Measurements from ENCODE around the gene REP15. TPM values are rescaled to one million over a fixed set of nuclear protein-coding genes. Genes with fewer than 3 reads are reported as not detected.
"Not testable (repeated sequence)": the region's sequence is repeated elsewhere in the genome, so short reads cannot be mapped to it uniquely, and the experiment has no call there.

REP15 gene
- total RNA-seq (not detected), total RNA-seq (0 to 0.12 reads per million in 2 donors)

GRCh38 chr12:27696293-27696652 is at the start of gene REP15:
TSS of gene REP15 (plus strand) at chr12:27696447. CDS start at chr12:27696563, 116 bp downstream.
- Mint-ChIP-seq H3K27ac (no peak within 1 kb of the TSS), H3K36me3 (ENCODE audit: low read depth) (peaks cover 3% of the 10 kb centered on the region), H3K4me1 (no peaks in the 10 kb centered on the region), H3K27me3 (peaks cover 32% of the 10 kb centered on the region), H3K4me3 (no peak within 1 kb of the TSS)
- no peak for ATAC-seq
- DNase-seq: no peak
- no peaks in the 10 kb centered on the region for H3K9me3 ChIP-seq (ENCODE audit: control insufficient read depth, low read length, poor library complexity, severe bottlenecking)

GRCh38 chr12:27650011-27650410 is 46.2 kb upstream of the REP15 start:
- Mint-ChIP-seq H3K4me1 (peaks cover 2% of the 10 kb centered on the region), H3K27ac (no peak overlapping the region), H3K27me3 (no peaks in the 10 kb centered on the region), H3K4me3 (no peak overlapping the region), H3K36me3 (ENCODE audit: low read depth) (peaks cover 3% of the 10 kb centered on the region)
- no peak for DNase-seq
- no peaks in the 10 kb centered on the region for H3K9me3 ChIP-seq (ENCODE audit: control insufficient read depth, low read length, poor library complexity, severe bottlenecking)
- ATAC-seq: no peak

- ATAC-seq: no peak
- no peak overlapping the region for H3K4me3 Mint-ChIP-seq
- no peaks in the 10 kb centered on the region for H3K9me3 ChIP-seq (ENCODE audit: control insufficient read depth, low read length, poor library complexity, severe bottlenecking)
- no peak for DNase-seq
- H3K27me3 Mint-ChIP-seq: no peaks in the 10 kb centered on the region
- no peak overlapping the region for H3K27ac Mint-ChIP-seq
- H3K4me1 Mint-ChIP-seq: peaks cover 2% of the 10 kb centered on the region
- H3K36me3 Mint-ChIP-seq (ENCODE audit: low read depth): peaks cover 3% of the 10 kb centered on the region
These were observed 45.0 kb upstream of the REP15 start for GRCh38 chr12:27651201-27651600.

- H3K4me1 Mint-ChIP-seq: peaks cover 2% of the 10 kb centered on the region
- no peaks in the 10 kb centered on the region for H3K9me3 ChIP-seq (ENCODE audit: control insufficient read depth, low read length, poor library complexity, severe bottlenecking)
- H3K27me3 Mint-ChIP-seq: no peaks in the 10 kb centered on the region
- ATAC-seq: peak; percentile 42
- peak in 1 of 3 donors; percentile 12 for DNase-seq
- no peak overlapping the region for H3K4me3 Mint-ChIP-seq
- no peak overlapping the region for H3K27ac Mint-ChIP-seq
- H3K36me3 Mint-ChIP-seq (ENCODE audit: low read depth): peaks cover 2% of the 10 kb centered on the region
These were observed 44.0 kb upstream of the REP15 start for GRCh38 chr12:27652174-27652763.

GRCh38 chr12:27653661-27654060 is 42.6 kb upstream of the REP15 start:
- H3K27me3 Mint-ChIP-seq: no peaks in the 10 kb centered on the region
- ATAC-seq (no peak), DNase-seq (no peak)
- no peak overlapping the region for H3K27ac Mint-ChIP-seq
- H3K9me3 ChIP-seq (ENCODE audit: control insufficient read depth, low read length, poor library complexity, severe bottlenecking): no peaks in the 10 kb centered on the region
- peaks cover 2% of the 10 kb centered on the region for H3K4me1 Mint-ChIP-seq
- H3K4me3 Mint-ChIP-seq: no peak overlapping the region
- no peaks in the 10 kb centered on the region for H3K36me3 Mint-ChIP-seq (ENCODE audit: low read depth)

- not testable (repeated sequence) for H3K27me3 Mint-ChIP-seq; H3K9me3 ChIP-seq (ENCODE audit: control insufficient read depth, low read length, poor library complexity, severe bottlenecking); H3K4me3 Mint-ChIP-seq; DNase-seq; H3K36me3 Mint-ChIP-seq (ENCODE audit: low read depth); H3K27ac Mint-ChIP-seq; H3K4me1 Mint-ChIP-seq; ATAC-seq
These were observed 40.8 kb upstream of the REP15 start for GRCh38 chr12:27655476-27655875.

- Mint-ChIP-seq H3K36me3 (ENCODE audit: low read depth) (peaks cover 1% of the 10 kb centered on the region), H3K27ac (no peak overlapping the region), H3K4me3 (no peak overlapping the region), H3K4me1 (peaks cover under 1% of the 10 kb centered on the region), H3K27me3 (peaks cover 10% of the 10 kb centered on the region)
- DNase-seq (no peak), ATAC-seq (no peak)
- no peaks in the 10 kb centered on the region for H3K9me3 ChIP-seq (ENCODE audit: control insufficient read depth, low read length, poor library complexity, severe bottlenecking)
These were observed 39.0 kb upstream of the REP15 start for GRCh38 chr12:27657296-27657695.

- no peak overlapping the region for H3K4me3 Mint-ChIP-seq
- ATAC-seq: no peak
- H3K9me3 ChIP-seq (ENCODE audit: control insufficient read depth, low read length, poor library complexity, severe bottlenecking): no peaks in the 10 kb centered on the region
- DNase-seq: no peak
- H3K27ac Mint-ChIP-seq: no peak overlapping the region
- peaks cover 16% of the 10 kb centered on the region for H3K27me3 Mint-ChIP-seq
- peaks cover 8% of the 10 kb centered on the region for H3K36me3 Mint-ChIP-seq (ENCODE audit: low read depth)
- peaks cover 2% of the 10 kb centered on the region for H3K4me1 Mint-ChIP-seq
These were observed 30.5 kb upstream of the REP15 start for GRCh38 chr12:27665704-27666103.

GRCh38 chr12:27666510-27666909 is 29.7 kb upstream of the REP15 start:
- no peak overlapping the region for H3K27ac Mint-ChIP-seq

GRCh38 chr12:27667540-27667939 is 28.7 kb upstream of the REP15 start:
- ATAC-seq (no peak), DNase-seq (no peak)
- peaks cover 2% of the 10 kb centered on the region for H3K4me1 Mint-ChIP-seq
- H3K9me3 ChIP-seq (ENCODE audit: control insufficient read depth, low read length, poor library complexity, severe bottlenecking): no peaks in the 10 kb centered on the region
- peaks cover 6% of the 10 kb centered on the region for H3K27me3 Mint-ChIP-seq
- H3K36me3 Mint-ChIP-seq (ENCODE audit: low read depth): peaks cover 7% of the 10 kb centered on the region
- H3K27ac Mint-ChIP-seq: no peak overlapping the region
- no peak overlapping the region for H3K4me3 Mint-ChIP-seq

More at GRCh38 chr12:27666510-27666909, 29.7 kb upstream of the REP15 start:
- no peak for ATAC-seq
- peaks cover 2% of the 10 kb centered on the region for H3K4me1 Mint-ChIP-seq
- no peaks in the 10 kb centered on the region for H3K9me3 ChIP-seq (ENCODE audit: control insufficient read depth, low read length, poor library complexity, severe bottlenecking)
- H3K36me3 Mint-ChIP-seq (ENCODE audit: low read depth): peaks cover 8% of the 10 kb centered on the region
- DNase-seq: no peak
- no peak overlapping the region for H3K4me3 Mint-ChIP-seq
- peaks cover 14% of the 10 kb centered on the region for H3K27me3 Mint-ChIP-seq

- H3K9me3 ChIP-seq (ENCODE audit: control insufficient read depth, low read length, poor library complexity, severe bottlenecking): no peaks in the 10 kb centered on the region
- H3K27me3 Mint-ChIP-seq: no peaks in the 10 kb centered on the region
- H3K4me3 Mint-ChIP-seq: no peak overlapping the region
- no peak overlapping the region for H3K27ac Mint-ChIP-seq
- ATAC-seq (no peak), DNase-seq (no peak)
- H3K36me3 Mint-ChIP-seq (ENCODE audit: low read depth): no peaks in the 10 kb centered on the region
- peaks cover 2% of the 10 kb centered on the region for H3K4me1 Mint-ChIP-seq
These were observed 24.2 kb upstream of the REP15 start for GRCh38 chr12:27672051-27672450.

GRCh38 chr12:27672643-27673042 is 23.6 kb upstream of the REP15 start:
- no peak for DNase-seq
- H3K27me3 Mint-ChIP-seq: no peaks in the 10 kb centered on the region
- H3K27ac Mint-ChIP-seq: no peak overlapping the region
- ATAC-seq: no peak
- H3K4me3 Mint-ChIP-seq: no peak overlapping the region
- no peaks in the 10 kb centered on the region for H3K36me3 Mint-ChIP-seq (ENCODE audit: low read depth)
- H3K9me3 ChIP-seq (ENCODE audit: control insufficient read depth, low read length, poor library complexity, severe bottlenecking): no peaks in the 10 kb centered on the region
- H3K4me1 Mint-ChIP-seq: peaks cover 2% of the 10 kb centered on the region

GRCh38 chr12:27673101-27673718 is 23.0 kb upstream of the REP15 start:
- Mint-ChIP-seq H3K4me1 (peaks cover 2% of the 10 kb centered on the region), H3K36me3 (ENCODE audit: low read depth) (no peaks in the 10 kb centered on the region), H3K27me3 (no peaks in the 10 kb centered on the region), H3K27ac (no peak overlapping the region), H3K4me3 (no peak overlapping the region)
- DNase-seq (no peak), ATAC-seq (no peak)
- no peaks in the 10 kb centered on the region for H3K9me3 ChIP-seq (ENCODE audit: control insufficient read depth, low read length, poor library complexity, severe bottlenecking)

- no peaks in the 10 kb centered on the region for H3K36me3 Mint-ChIP-seq (ENCODE audit: low read depth)
- H3K9me3 ChIP-seq (ENCODE audit: control insufficient read depth, low read length, poor library complexity, severe bottlenecking): no peaks in the 10 kb centered on the region
- no peak overlapping the region for H3K4me3 Mint-ChIP-seq
- H3K27ac Mint-ChIP-seq: no peak overlapping the region
- no peak for ATAC-seq
- no peaks in the 10 kb centered on the region for H3K27me3 Mint-ChIP-seq
- no peak for DNase-seq
- no peaks in the 10 kb centered on the region for H3K4me1 Mint-ChIP-seq
These were observed 21.3 kb upstream of the REP15 start for GRCh38 chr12:27674989-27675388.
